Neural crest cell (in vitro differentiated cells): ENCODE results near the gene EPM2A. TPM values are rescaled to one million over a fixed set of nuclear protein-coding genes. Genes with fewer than 3 reads are reported as not detected.

Experiments
- DNase-seq: peaks from one replicate; pipeline ENCODE4 v3.0.0; 2021; ENCODE audit warnings: low read depth, mixed read lengths, low spot score
- H3K27ac Mint-ChIP-seq: one replicate; pipeline ENCODE4 v1.8.0; 2021; ENCODE audit warnings: mild to moderate bottlenecking, mixed read lengths; ENCODE audit not compliant: unreplicated experiment
- H3K27me3 Mint-ChIP-seq: 2 replicates; pipeline ENCODE4 v1.8.0; 2021; ENCODE audit warnings: low read depth, mild to moderate bottlenecking, mixed read lengths
- H3K36me3 Mint-ChIP-seq: 2 replicates; pipeline ENCODE4 v1.8.0; 2021; ENCODE audit warnings: low read depth, mild to moderate bottlenecking, mixed read lengths
- H3K4me1 Mint-ChIP-seq: 2 replicates; pipeline ENCODE4 v1.8.0; 2021; ENCODE audit warnings: mixed read lengths
- H3K4me3 Mint-ChIP-seq: one replicate; pipeline ENCODE4 v1.8.0; 2021; ENCODE audit warnings: mild to moderate bottlenecking, mixed read lengths
- H3K9me3 Mint-ChIP-seq: 2 replicates; pipeline ENCODE4 v1.8.0; 2021; ENCODE audit warnings: mixed read lengths
- total RNA-seq: library from RNA; stranded (reverse); gene quantifications from 2 replicates; pipeline ENCODE4 v1.2.1, GENCODE V29; 2021
- TF ChIP-seq, protein P1 (sequence below): fragments of 200-600 bp; sonication (generic); conservative IDR thresholded peaks from 2 replicates; pipeline ENCODE4 v1.5.0; 2021; ENCODE audit warnings: antibody characterized with exemption, mild to moderate bottlenecking

The EPM2A gene
- total RNA-seq, 1 donor from 2014 or later, result 10.8 TPM

DNA sequence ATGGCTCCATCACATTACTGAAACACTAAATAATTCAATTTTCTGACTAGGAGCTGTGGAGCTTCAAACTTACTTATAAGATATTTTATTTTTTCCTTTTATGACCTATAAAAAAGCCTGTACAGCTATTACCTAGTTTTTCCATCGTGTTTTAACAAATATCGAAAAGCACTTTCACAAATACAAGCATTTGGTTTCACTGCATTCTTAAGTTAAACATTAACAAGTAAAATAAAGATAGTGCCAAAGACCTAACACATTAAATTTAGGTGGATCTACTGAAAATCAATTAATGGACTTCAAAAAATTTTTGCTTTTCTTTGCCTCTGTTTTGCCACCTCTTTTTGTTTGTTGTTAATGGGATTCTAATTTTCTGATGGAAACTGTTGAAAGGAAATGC is 83.3 kb downstream of the EPM2A start:
- DNase-seq, result no peak
- Mint-ChIP-seq H3K9me3 (no peaks in the 10 kb centered on the region), H3K36me3 (no peaks in the 10 kb centered on the region), H3K4me1 (no peaks in the 10 kb centered on the region), H3K27ac (no peak overlapping the region), H3K27me3 (no peaks in the 10 kb centered on the region), H3K4me3 (no peak overlapping the region)
- TF ChIP-seq, protein P1, sequence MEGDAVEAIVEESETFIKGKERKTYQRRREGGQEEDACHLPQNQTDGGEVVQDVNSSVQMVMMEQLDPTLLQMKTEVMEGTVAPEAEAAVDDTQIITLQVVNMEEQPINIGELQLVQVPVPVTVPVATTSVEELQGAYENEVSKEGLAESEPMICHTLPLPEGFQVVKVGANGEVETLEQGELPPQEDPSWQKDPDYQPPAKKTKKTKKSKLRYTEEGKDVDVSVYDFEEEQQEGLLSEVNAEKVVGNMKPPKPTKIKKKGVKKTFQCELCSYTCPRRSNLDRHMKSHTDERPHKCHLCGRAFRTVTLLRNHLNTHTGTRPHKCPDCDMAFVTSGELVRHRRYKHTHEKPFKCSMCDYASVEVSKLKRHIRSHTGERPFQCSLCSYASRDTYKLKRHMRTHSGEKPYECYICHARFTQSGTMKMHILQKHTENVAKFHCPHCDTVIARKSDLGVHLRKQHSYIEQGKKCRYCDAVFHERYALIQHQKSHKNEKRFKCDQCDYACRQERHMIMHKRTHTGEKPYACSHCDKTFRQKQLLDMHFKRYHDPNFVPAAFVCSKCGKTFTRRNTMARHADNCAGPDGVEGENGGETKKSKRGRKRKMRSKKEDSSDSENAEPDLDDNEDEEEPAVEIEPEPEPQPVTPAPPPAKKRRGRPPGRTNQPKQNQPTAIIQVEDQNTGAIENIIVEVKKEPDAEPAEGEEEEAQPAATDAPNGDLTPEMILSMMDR, result no peak

DNA sequence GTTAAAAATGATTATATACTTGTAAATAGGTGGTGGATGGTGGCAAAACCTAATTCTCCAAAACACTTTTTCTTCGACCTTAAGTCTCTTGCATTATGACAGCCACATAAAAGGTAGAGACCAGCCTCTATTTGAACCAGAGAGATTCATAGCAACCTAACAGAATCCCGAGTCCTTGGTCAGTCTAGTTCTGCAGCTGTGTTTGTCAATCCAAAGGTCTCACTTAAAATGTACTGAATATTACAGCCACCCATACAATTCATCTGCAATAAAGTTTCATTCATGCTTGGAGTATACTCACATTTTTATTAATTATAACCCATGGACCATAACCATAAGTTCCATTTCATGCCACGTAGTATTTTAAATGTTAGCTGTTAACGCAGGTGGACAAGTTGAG is 87.2 kb downstream of the EPM2A start:
- Mint-ChIP-seq H3K9me3 (no peaks in the 10 kb centered on the region), H3K36me3 (no peaks in the 10 kb centered on the region), H3K27ac (no peak overlapping the region), H3K4me3 (no peak overlapping the region), H3K4me1 (no peaks in the 10 kb centered on the region), H3K27me3 (no peaks in the 10 kb centered on the region)
- TF ChIP-seq, protein P1, result no peak
- DNase-seq, result no peak

DNA sequence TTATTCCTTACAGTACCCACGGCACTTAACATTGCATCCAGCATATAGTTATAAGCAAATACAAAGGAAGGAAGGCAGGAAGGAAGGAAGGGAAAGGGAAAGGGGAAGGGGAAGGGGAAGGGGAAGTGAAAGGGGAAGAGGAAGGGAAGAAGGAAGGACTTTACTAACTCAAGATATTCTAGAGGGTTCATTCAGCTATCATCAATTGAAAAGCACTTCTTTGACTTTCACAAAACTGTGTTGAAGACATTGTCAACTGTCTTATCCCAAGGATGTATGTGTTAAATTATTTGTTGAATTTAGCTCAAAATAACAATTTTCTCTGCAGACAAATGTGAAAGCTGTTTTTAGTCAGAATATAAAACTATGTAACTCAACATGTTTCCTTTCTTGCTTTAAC is 87.7 kb downstream of the EPM2A start:
- Mint-ChIP-seq H3K27ac (no peak overlapping the region), H3K4me1 (no peaks in the 10 kb centered on the region), H3K9me3 (no peaks in the 10 kb centered on the region), H3K36me3 (no peaks in the 10 kb centered on the region), H3K27me3 (no peaks in the 10 kb centered on the region), H3K4me3 (no peak overlapping the region)
- TF ChIP-seq, protein P1, result no peak
- DNase-seq, result no peak

DNA sequence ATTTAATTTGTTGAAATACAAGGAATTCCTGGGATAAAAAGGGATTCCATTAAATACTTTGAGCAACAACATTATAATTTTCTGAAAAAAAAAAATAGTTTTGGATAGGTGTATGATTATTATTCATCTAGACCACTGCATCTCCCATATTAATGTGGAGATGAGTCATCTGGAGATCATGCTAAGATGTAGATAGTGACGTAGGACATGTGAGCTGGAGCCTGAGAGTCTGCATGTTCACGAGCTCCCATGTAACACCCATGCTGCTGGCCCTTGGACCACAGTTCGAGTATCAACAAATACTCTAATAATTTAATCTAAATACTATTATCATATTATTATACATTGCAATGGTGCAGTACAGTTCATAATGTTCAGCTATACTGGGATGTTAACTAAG is 91.6 kb downstream of the EPM2A start:
- DNase-seq, result no peak
- Mint-ChIP-seq H3K36me3 (no peaks in the 10 kb centered on the region), H3K4me3 (no peak overlapping the region), H3K27ac (no peak overlapping the region), H3K27me3 (no peaks in the 10 kb centered on the region), H3K9me3 (no peaks in the 10 kb centered on the region), H3K4me1 (peaks cover 9% of the 10 kb centered on the region)
- TF ChIP-seq, protein P1, result no peak

DNA sequence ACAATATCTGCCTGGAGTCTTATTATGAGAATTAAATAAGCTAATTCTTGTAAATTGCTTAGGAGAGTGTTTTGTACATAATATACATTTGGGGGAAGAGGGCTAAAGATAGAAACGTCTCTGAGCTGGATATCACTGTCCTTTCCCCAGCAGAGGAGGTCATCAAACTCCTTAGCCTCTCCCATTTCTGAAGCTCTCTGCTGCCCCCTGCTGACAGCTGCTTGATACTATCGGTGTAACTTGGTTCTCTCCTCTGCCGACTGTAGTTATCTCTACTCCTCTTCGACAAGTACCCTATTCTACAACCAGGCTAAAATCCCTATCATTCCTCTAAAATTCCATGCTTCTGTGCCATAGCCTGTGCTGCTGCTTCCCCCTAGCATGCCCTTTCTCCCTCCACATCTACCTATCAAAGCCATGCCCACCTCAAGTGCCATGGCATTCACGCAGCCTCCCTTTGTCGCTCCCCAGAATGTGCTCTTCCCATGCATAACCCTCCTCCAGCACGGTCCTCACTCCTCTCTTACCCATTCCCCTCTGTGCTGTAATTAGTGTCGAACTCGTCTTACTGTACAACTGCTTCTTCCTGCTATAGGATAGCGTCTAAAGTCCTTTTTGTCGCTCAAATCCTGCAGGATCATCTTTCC is 101.2 kb downstream of the EPM2A start:
- Mint-ChIP-seq H3K27ac (no peak overlapping the region), H3K9me3 (no peaks in the 10 kb centered on the region), H3K36me3 (peaks cover 4% of the 10 kb centered on the region), H3K27me3 (no peaks in the 10 kb centered on the region), H3K4me1 (peaks cover 8% of the 10 kb centered on the region), H3K4me3 (no peak overlapping the region)
- TF ChIP-seq, protein P1, result peak; percentile 94
- peak; percentile 95 for DNase-seq
